Measurements from ENCODE around the gene PAGE2.

DNA sequence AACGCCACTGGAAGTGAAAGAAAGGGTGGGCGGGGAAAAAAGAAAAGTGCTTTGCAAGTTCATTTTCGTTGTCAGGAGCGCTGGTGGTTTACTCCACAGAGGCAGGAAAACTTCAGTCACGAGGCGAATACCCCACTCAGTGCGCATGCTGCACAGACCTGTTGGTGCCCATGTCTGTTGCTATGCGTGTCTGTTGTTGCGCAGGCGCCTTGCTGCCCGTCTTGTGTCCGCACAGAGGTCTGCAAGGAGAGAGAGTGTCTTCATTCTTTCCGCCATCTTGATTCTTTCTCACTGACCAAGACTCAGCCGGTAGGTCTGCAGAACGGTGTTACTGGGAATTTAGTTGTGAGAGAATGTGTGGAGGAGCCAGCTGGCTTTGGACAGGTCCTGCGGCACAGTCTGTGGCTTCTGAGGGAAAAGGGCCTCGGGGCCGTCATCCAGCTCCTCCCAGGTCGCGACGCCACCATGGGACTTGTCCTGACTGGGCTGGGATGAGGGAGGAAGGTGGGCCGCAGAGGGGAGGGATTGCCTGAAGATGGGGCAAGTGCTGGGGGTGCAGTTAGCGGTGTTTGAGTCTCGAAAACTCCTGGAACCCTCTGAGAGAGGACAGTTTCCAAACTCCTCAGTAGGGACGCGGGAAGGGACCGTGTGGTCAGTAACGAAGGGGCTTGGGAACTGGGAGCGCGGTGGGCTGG is at the start of gene PAGE2:
- no peak for TF ChIP-seq EZH2 (IDR thresholded peaks at IDR 0.05; ENCODE audit: insufficient read depth, poor library complexity, severe bottlenecking)
- no peak for TF ChIP-seq EZH2phosphoT487 (IDR thresholded peaks at IDR 0.05; ENCODE audit: insufficient read depth, low read depth)
